Liver (tissue), 9 donors: Measurements from ENCODE around the gene MPHOSPH10. TPM values are rescaled to one million over a fixed set of nuclear protein-coding genes. Genes with fewer than 3 reads are reported as not detected.
"Not testable (repeated sequence)": the region's sequence is repeated elsewhere in the genome, so short reads cannot be mapped to it uniquely, and the experiment has no call there.

Source experiments
- DNase-seq: peaks from one replicate; pipeline ENCODE4 v3.0.0-alpha.2; 2017; ENCODE audit warnings: low spot score
- H3K27ac ChIP-seq, 2 donors: one replicate each; pipeline ENCODE4 v1.7.0; 2013; ENCODE audit warnings: inconsistent platforms in 2 of 2, low read length in 2 of 2, control low read depth in 1 of 2, low read depth in 1 of 2, mild to moderate bottlenecking in 1 of 2
- H3K27me3 ChIP-seq, 4 donors: one replicate each; pipeline versions ENCODE4 v1.6.1 to v1.7.0; 2013; ENCODE audit warnings: low read length in 3 of 4, inconsistent platforms in 1 of 4, mild to moderate bottlenecking in 1 of 4, moderate library complexity in 1 of 4; ENCODE audit not compliant: control insufficient read depth in 4 of 4, insufficient read depth in 4 of 4
- H3K36me3 ChIP-seq, 4 donors: one replicate each; pipeline versions ENCODE4 v1.6.1 to v1.7.0; 2013; ENCODE audit warnings: low read length in 3 of 4, mild to moderate bottlenecking in 3 of 4, low read depth in 1 of 4, moderate library complexity in 1 of 4; ENCODE audit not compliant: control insufficient read depth in 4 of 4, insufficient read depth in 3 of 4
- H3K4me1 ChIP-seq, 4 donors: one replicate each; pipeline versions ENCODE4 v1.6.1 to v1.7.0; 2013; ENCODE audit warnings: low read length in 3 of 4, mild to moderate bottlenecking in 3 of 4, moderate library complexity in 1 of 4; ENCODE audit not compliant: control insufficient read depth in 4 of 4, insufficient read depth in 4 of 4
- H3K4me3 ChIP-seq, 3 donors: one replicate each; pipeline versions ENCODE4 v1.6.1 to v1.7.0; 2013; ENCODE audit warnings: low read length in 3 of 3, control low read depth in 1 of 3, low read depth in 1 of 3, mild to moderate bottlenecking in 1 of 3
- H3K9ac ChIP-seq, 2 donors: one replicate each; pipeline ENCODE4 v1.7.0; 2013; ENCODE audit warnings: low read length in 2 of 2, mild to moderate bottlenecking in 2 of 2, moderate library complexity in 2 of 2, control low read depth in 1 of 2, low read depth in 1 of 2
- H3K9me3 ChIP-seq, 4 donors: one replicate each; pipeline versions ENCODE4 v1.6.1 to v1.7.0; 2013; ENCODE audit warnings: low read length in 3 of 4; ENCODE audit not compliant: control insufficient read depth in 4 of 4
- ATF3 ChIP-seq: IDR thresholded peaks from 2 replicates; pipeline ENCODE4 v1.6.1; 2016; ENCODE audit warnings: antibody characterized with exemption
- CTCF ChIP-seq: fragments of 150-350 bp; IDR thresholded peaks from 2 replicates; pipeline ENCODE4 v1.5.1; 2017; ENCODE audit warnings: improper control_type of control experiment, low read depth, low read length; ENCODE audit not compliant: missing input control
- EGR1 ChIP-seq, 2 donors: IDR thresholded peaks; 2 replicates each; pipeline ENCODE4 v1.6.1; 2016 to 2018; ENCODE audit warnings: antibody characterized with exemption in 2 of 2, low read depth in 2 of 2
- FOXA2 ChIP-seq: IDR thresholded peaks from 2 replicates; pipeline ENCODE4 v1.6.1; 2016; ENCODE audit warnings: antibody characterized with exemption
- GABPA ChIP-seq, 2 donors: IDR thresholded peaks in 1 of 2; conservative IDR thresholded peaks in 1 of 2; 2 replicates each; pipeline ENCODE4 v1.6.1; 2016; ENCODE audit warnings: antibody characterized with exemption in 2 of 2, mild to moderate bottlenecking in 1 of 2, moderate library complexity in 1 of 2
- NR2F2 ChIP-seq: IDR thresholded peaks from 2 replicates; pipeline ENCODE4 v1.6.1; 2016; ENCODE audit warnings: antibody characterized with exemption
- RXRA ChIP-seq, 2 donors: IDR thresholded peaks; 2 replicates each; pipeline ENCODE4 v1.6.1; 2017 to 2018; ENCODE audit warnings: antibody characterized with exemption in 2 of 2, mild to moderate bottlenecking in 1 of 2
- SP1 ChIP-seq: IDR thresholded peaks from 2 replicates; pipeline ENCODE4 v1.6.1; 2018; ENCODE audit warnings: antibody characterized with exemption, mild to moderate bottlenecking
- YY1 ChIP-seq: IDR thresholded peaks from 2 replicates; pipeline ENCODE4 v1.6.1; 2016; ENCODE audit warnings: antibody characterized with exemption, mild to moderate bottlenecking
- ZBTB33 ChIP-seq: IDR thresholded peaks from 2 replicates; pipeline ENCODE4 v1.6.1; 2016; ENCODE audit warnings: antibody characterized with exemption
- WGBS: extraction: QIAGEN DNeasy Blood & Tissue Kit; methylation state at CpG from one replicate; pipeline ENCODE4 v1.1.7; 2013; 5-methylcytosine and 5-hydroxymethylcytosine counted together
- polyA plus RNA-seq, 2 donors: library from polyadenylated mRNA; stranded (reverse) in 1 of 2; unstranded in 1 of 2; fragments of 200-250 nt in 1 of 2; fragments of >200 nt in 1 of 2; fragmentation: Nextera tagmentation in 1 of 2; extraction: Ambion mirVana in 1 of 2; gene quantifications; one replicate each; pipeline versions ENCODE4 v1.2.1 to v1.2.3, GENCODE V29; 2013 to 2015
- total RNA-seq, 2 donors: library from RNA; depleted of rRNA; stranded (reverse); fragments of >200 nt; gene quantifications; one replicate each; pipeline ENCODE4 v1.2.3, GENCODE V29; 2014
- donor health status: healthy.
- donor health status: healthy.
- donor health status: healthy.
- donor health status: healthy.
- donor health status: healthy.

The MPHOSPH10 gene
- total and polyA plus RNA-seq, 4 donors: 8.7 to 13.6 (median 11.3) TPM

GRCh38 chr2:71174207-71174606 lies 43.8 kb downstream of the MPHOSPH10 start:
- TF ChIP-seq GABPA (IDR thresholded peaks at IDR 0.05 in 1 of 2, conservative IDR thresholded peaks at IDR 0.05 in 1 of 2) (no peak), SP1 (no peak), ATF3 (no peak), FOXA2 (no peak)
- no peaks in the 10 kb centered on the region for H3K27me3 ChIP-seq
- H3K9ac ChIP-seq: no peak overlapping the region
- H3K9me3 ChIP-seq: no peaks in the 10 kb centered on the region
- no peaks in the 10 kb centered on the region for H3K36me3 ChIP-seq
- WGBS: 78% methylated on average over 3 of the region's 3 CpGs
- no peak overlapping the region for H3K4me3 ChIP-seq
- DNase-seq: no peak
- H3K4me1 ChIP-seq: peaks cover 3 to 12% (median 6%) of the 10 kb centered on the region in 4 donors
- H3K27ac ChIP-seq: no peak overlapping the region

GRCh38 chr2:71178836-71179235 lies 48.4 kb downstream of the MPHOSPH10 start:
- H3K9me3 ChIP-seq, H3K4me1 ChIP-seq, H3K9ac ChIP-seq, H3K27ac ChIP-seq, H3K27me3 ChIP-seq, H3K4me3 ChIP-seq, H3K36me3 ChIP-seq, DNase-seq: not testable (repeated sequence)
- WGBS: 81% methylated on average over 8 of the region's 8 CpGs

- no peaks in the 10 kb centered on the region for H3K36me3 ChIP-seq
- DNase-seq: no peak
- H3K27ac ChIP-seq: no peak overlapping the region
- no peaks in the 10 kb centered on the region for H3K9me3 ChIP-seq
- no peak for TF ChIP-seq ATF3
- 33% methylated on average over 2 of the region's 2 CpGs for WGBS
- H3K4me1 ChIP-seq: no peaks in the 10 kb centered on the region
- no peak overlapping the region for H3K4me3 ChIP-seq
- H3K9ac ChIP-seq: no peak overlapping the region
- H3K27me3 ChIP-seq: no peaks in the 10 kb centered on the region
Measured at GRCh38 chr2:71181316-71181715, 50.9 kb downstream of the MPHOSPH10 start.

GRCh38 chr2:71183306-71184115 lies 53.1 kb downstream of the MPHOSPH10 start:
- not testable (repeated sequence) for H3K9me3 ChIP-seq, H3K4me1 ChIP-seq, H3K4me3 ChIP-seq, H3K36me3 ChIP-seq, DNase-seq, H3K9ac ChIP-seq, H3K27me3 ChIP-seq, H3K27ac ChIP-seq
- WGBS: 70% methylated on average over 2 of the region's 5 CpGs

GRCh38 chr2:71186973-71187372 lies 56.5 kb downstream of the MPHOSPH10 start:
- Histone ChIP-seq H3K9ac (no peak overlapping the region), H3K4me3 (no peak overlapping the region), H3K9me3 (no peaks in the 10 kb centered on the region), H3K27ac (no peak overlapping the region), H3K4me1 (no peaks in the 10 kb centered on the region), H3K36me3 (peaks cover 0 to 9% (median 6%) of the 10 kb centered on the region in 4 donors), H3K27me3 (no peaks in the 10 kb centered on the region)
- WGBS: 87% methylated on average over 1 of the region's 1 CpG
- DNase-seq: no peak
- TF ChIP-seq YY1 (no peak), ATF3 (no peak), CTCF (no peak), RXRA (IDR thresholded peaks at IDR 0.05) (no peak), NR2F2 (no peak), EGR1 (IDR thresholded peaks at IDR 0.05; ENCODE audit: low read depth in 2 of 2) (no peak), FOXA2 (no peak), ZBTB33 (no peak), SP1 (no peak)
